OCI-LY1 (cell line): ENCODE results near the gene TMEM33.
"Not testable (repeated sequence)": the region's sequence is repeated elsewhere in the genome, so short reads cannot be mapped to it uniquely, and the experiment has no call there.

Experiments used
- H2AFZ ChIP-seq: fragments of 200-600 bp; sonication (generic), shearing (Covaris generic); 2 replicates; pipeline ENCODE4 v1.6.0; 2014; ENCODE audit warnings: antibody characterized with exemption, mild to moderate bottlenecking, low read length
- H3F3A ChIP-seq: fragments of 200-600 bp; sonication (generic), shearing (Covaris generic); 2 replicates; pipeline ENCODE4 v1.6.0; 2014; ENCODE audit warnings: mild to moderate bottlenecking, antibody characterized with exemption, low read length, moderate library complexity; ENCODE audit not compliant: insufficient read depth
- H3K27ac ChIP-seq: fragments of 200-600 bp; sonication (generic); 2 replicates; pipeline ENCODE4 v1.5.1; 2014; ENCODE audit warnings: low read length, mixed run types, mild to moderate bottlenecking, low read depth; ENCODE audit not compliant: poor library complexity, severe bottlenecking
- H3K27me3 ChIP-seq: fragments of 200-600 bp; sonication (generic); 2 replicates; pipeline ENCODE4 v1.6.0; 2014; ENCODE audit warnings: antibody characterized with exemption, mild to moderate bottlenecking, low read length, moderate library complexity; ENCODE audit not compliant: insufficient read depth
- H3K36me3 ChIP-seq: fragments of 200-600 bp; sonication (generic); 2 replicates; pipeline ENCODE4 v1.6.1; 2014; ENCODE audit warnings: mild to moderate bottlenecking, antibody characterized with exemption, low read length, moderate library complexity, mixed read lengths; ENCODE audit not compliant: insufficient read depth
- H3K4me1 ChIP-seq: fragments of 200-600 bp; sonication (generic); 2 replicates; pipeline ENCODE4 v1.5.1; 2014; ENCODE audit warnings: mild to moderate bottlenecking, low read length, moderate library complexity; ENCODE audit not compliant: insufficient read depth, severe bottlenecking
- H3K4me2 ChIP-seq: fragments of 200-600 bp; sonication (generic), shearing (Covaris generic); 2 replicates; pipeline ENCODE4 v1.6.1; 2014; ENCODE audit warnings: low read length
- H3K4me3 ChIP-seq: fragments of 200-600 bp; sonication (generic); 2 replicates; pipeline ENCODE4 v1.5.1; 2014; ENCODE audit warnings: low read length, low read depth, mild to moderate bottlenecking, mixed read lengths; ENCODE audit not compliant: poor library complexity, severe bottlenecking
- H3K79me2 ChIP-seq: fragments of 200-600 bp; shearing (Covaris generic); 2 replicates; pipeline ENCODE4 v1.6.1; 2016; ENCODE audit warnings: mixed run types, low read length, mixed read lengths; ENCODE audit not compliant: insufficient read depth
- H3K9ac ChIP-seq: fragments of 200-600 bp; sonication (generic), shearing (Covaris generic); 2 replicates; pipeline ENCODE4 v1.6.1; 2014; ENCODE audit warnings: mild to moderate bottlenecking, low read length, mixed read lengths
- H3K9me2 ChIP-seq: fragments of 200-600 bp; sonication (generic), shearing (Covaris generic); 2 replicates; pipeline ENCODE4 v1.6.1; 2014; ENCODE audit warnings: low read depth, mild to moderate bottlenecking, low read length, mixed read lengths
- H3K9me3 ChIP-seq: fragments of 200-600 bp; shearing (Covaris generic); 2 replicates; pipeline ENCODE4 v1.6.1; 2014; ENCODE audit warnings: low read length, mixed read lengths
- H4K20me1 ChIP-seq: fragments of 200-600 bp; sonication (generic), shearing (Covaris generic); 2 replicates; pipeline ENCODE4 v1.6.0; 2016; ENCODE audit warnings: mild to moderate bottlenecking, low read length; ENCODE audit not compliant: insufficient read depth
- EZH2 ChIP-seq: fragments of 200-600 bp; sonication (generic), shearing (Covaris generic); IDR thresholded peaks from 2 replicates; pipeline ENCODE4 v1.8.0; 2017; ENCODE audit warnings: borderline replicate concordance, mixed run types, mild to moderate bottlenecking, antibody characterized with exemption, low read length, moderate library complexity, mixed read lengths
- TF ChIP-seq, protein P1 (sequence below): fragments of 200-600 bp; sonication (generic), shearing (Covaris generic); IDR thresholded peaks from 2 replicates; pipeline ENCODE4 v1.5.1; 2017; ENCODE audit warnings: mild to moderate bottlenecking, antibody characterized with exemption, low read length, moderate library complexity, mixed read lengths

Gene TMEM33

GRCh38 chr4:41912546-41912945 is 22.7 kb upstream of the TMEM33 start:
- Histone ChIP-seq H3K4me1 (no peaks in the 10 kb centered on the region), H3K9ac (no peak overlapping the region), H3K9me3 (no peaks in the 10 kb centered on the region), H3K79me2 (no peaks in the 10 kb centered on the region), H2AFZ (no peak overlapping the region), H4K20me1 (no peaks in the 10 kb centered on the region), H3K36me3 (no peaks in the 10 kb centered on the region), H3F3A (no peaks in the 10 kb centered on the region), H3K4me2 (no peak overlapping the region), H3K4me3 (no peak overlapping the region), H3K27ac (no peak overlapping the region), H3K9me2 (no peaks in the 10 kb centered on the region), H3K27me3 (no peaks in the 10 kb centered on the region)
- TF ChIP-seq EZH2, result no peak
- TF ChIP-seq, protein P1, sequence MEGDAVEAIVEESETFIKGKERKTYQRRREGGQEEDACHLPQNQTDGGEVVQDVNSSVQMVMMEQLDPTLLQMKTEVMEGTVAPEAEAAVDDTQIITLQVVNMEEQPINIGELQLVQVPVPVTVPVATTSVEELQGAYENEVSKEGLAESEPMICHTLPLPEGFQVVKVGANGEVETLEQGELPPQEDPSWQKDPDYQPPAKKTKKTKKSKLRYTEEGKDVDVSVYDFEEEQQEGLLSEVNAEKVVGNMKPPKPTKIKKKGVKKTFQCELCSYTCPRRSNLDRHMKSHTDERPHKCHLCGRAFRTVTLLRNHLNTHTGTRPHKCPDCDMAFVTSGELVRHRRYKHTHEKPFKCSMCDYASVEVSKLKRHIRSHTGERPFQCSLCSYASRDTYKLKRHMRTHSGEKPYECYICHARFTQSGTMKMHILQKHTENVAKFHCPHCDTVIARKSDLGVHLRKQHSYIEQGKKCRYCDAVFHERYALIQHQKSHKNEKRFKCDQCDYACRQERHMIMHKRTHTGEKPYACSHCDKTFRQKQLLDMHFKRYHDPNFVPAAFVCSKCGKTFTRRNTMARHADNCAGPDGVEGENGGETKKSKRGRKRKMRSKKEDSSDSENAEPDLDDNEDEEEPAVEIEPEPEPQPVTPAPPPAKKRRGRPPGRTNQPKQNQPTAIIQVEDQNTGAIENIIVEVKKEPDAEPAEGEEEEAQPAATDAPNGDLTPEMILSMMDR, result no peak

DNA sequence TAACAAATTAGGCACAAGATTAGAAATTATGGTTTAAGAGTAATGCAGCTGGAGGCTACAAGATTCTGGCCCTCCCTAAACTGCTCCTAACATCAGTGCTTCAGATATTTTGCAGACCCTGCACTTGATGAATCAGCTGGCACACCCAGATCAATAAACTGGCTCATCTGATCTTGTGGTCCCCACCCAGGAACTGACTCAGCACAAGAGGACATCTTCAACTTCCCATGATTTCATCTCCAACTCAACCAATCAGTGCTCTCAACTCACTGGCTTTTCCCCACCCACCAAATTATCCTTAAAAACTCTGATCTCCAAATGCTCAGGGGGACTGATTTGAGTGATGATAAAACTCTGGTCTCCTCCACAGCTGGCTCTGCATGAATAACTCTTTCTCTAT is 21.7 kb upstream of the TMEM33 start:
- H2AFZ ChIP-seq, result no peak overlapping the region

DNA sequence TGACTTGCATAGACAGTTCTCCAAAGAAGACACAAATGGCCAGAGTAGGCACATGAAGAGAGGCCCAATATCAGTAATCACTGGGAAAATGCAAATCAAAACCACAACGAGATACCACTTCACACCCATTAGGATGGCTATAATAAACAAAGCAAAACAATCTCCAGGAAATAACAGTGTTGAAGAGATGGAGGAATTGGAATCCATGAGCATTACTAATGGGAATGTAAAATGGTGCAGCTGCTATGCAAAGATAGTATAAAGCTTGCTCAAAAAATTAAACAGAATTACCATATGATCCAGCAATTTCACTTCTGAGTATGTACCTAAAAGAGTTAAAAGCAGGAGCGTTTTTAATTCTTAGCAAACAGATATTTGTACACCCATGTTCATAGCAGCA is 17.0 kb upstream of the TMEM33 start:
- H2AFZ ChIP-seq, result no peak overlapping the region
- 0 out of 2 replicates have a peak, but pooled peaks cover 2% of the 10 kb centered on the region for H3K9me3 ChIP-seq
- H3F3A ChIP-seq, result no peaks in the 10 kb centered on the region
- no peak overlapping the region for H3K27ac ChIP-seq
- no peak for TF ChIP-seq EZH2
- TF ChIP-seq, protein P1, result no peak
- no peaks in the 10 kb centered on the region for H4K20me1 ChIP-seq
- H3K79me2 ChIP-seq, result no peaks in the 10 kb centered on the region
- no peak overlapping the region for H3K4me2 ChIP-seq
- H3K9ac ChIP-seq, result no peak overlapping the region
- H3K9me2 ChIP-seq, result no peaks in the 10 kb centered on the region
- no peak overlapping the region for H3K4me3 ChIP-seq
- no peaks in the 10 kb centered on the region for H3K4me1 ChIP-seq
- H3K36me3 ChIP-seq, result no peaks in the 10 kb centered on the region
- no peaks in the 10 kb centered on the region for H3K27me3 ChIP-seq

More for the DNA sequence above, 21.7 kb upstream of the TMEM33 start:
- Histone ChIP-seq H3K4me2 (no peak overlapping the region), H4K20me1 (no peaks in the 10 kb centered on the region), H3K9me3 (no peaks in the 10 kb centered on the region), H3K9me2 (no peaks in the 10 kb centered on the region), H3K27ac (no peak overlapping the region), H3K36me3 (no peaks in the 10 kb centered on the region), H3K27me3 (no peaks in the 10 kb centered on the region), H3F3A (no peaks in the 10 kb centered on the region), H3K4me1 (no peaks in the 10 kb centered on the region), H3K9ac (no peak overlapping the region), H3K79me2 (no peaks in the 10 kb centered on the region), H3K4me3 (no peak overlapping the region)
- no peak for TF ChIP-seq EZH2

- H3K27me3 ChIP-seq, H3K27ac ChIP-seq, H3K79me2 ChIP-seq, H3K9ac ChIP-seq, H3K9me2 ChIP-seq, H3K9me3 ChIP-seq, H3F3A ChIP-seq, H3K4me3 ChIP-seq, H3K4me1 ChIP-seq, H3K4me2 ChIP-seq, H4K20me1 ChIP-seq, H2AFZ ChIP-seq, H3K36me3 ChIP-seq: not testable (repeated sequence)
Observed at GRCh38 chr4:41920416-41920815, 14.8 kb upstream of the TMEM33 start.
